Activated T-helper 2 cell treated with anti-CD3 and anti-CD28 coated beads, Interferon-gamma antibody, Interleukin-2, Interleukin-4, amounts not matched to agents 10 μg/mL and 5 μg/mL and 100 μg/mL, durations not matched to agents 14 hours and 24 hours and 36 hours (primary cell): Measurements from ENCODE around the gene C1orf116. TPM values are rescaled to one million over a fixed set of nuclear protein-coding genes. Genes with fewer than 3 reads are reported as not detected.

Source experiments
- DNase-seq: peaks from one replicate; pipeline ENCODE4 v3.0.0; 2021; ENCODE audit warnings: low spot score
- H3K27ac Mint-ChIP-seq: one replicate; pipeline ENCODE4 v1.8.0; 2021; ENCODE audit warnings: mixed read lengths
- H3K27me3 Mint-ChIP-seq: one replicate; pipeline ENCODE4 v1.8.0; 2021; ENCODE audit warnings: low read depth, mixed read lengths
- H3K36me3 Mint-ChIP-seq: one replicate; pipeline ENCODE4 v1.8.0; 2021; ENCODE audit warnings: low read depth, mixed read lengths
- H3K4me1 Mint-ChIP-seq: one replicate; pipeline ENCODE4 v1.8.0; 2021; ENCODE audit warnings: low read depth, mixed read lengths
- H3K4me3 Mint-ChIP-seq: one replicate; pipeline ENCODE4 v1.8.0; 2021; ENCODE audit warnings: low read depth, mild to moderate bottlenecking, moderate library complexity, mixed read lengths
- H3K9me3 Mint-ChIP-seq: one replicate; pipeline ENCODE4 v1.8.0; 2021; ENCODE audit warnings: mixed read lengths
- intact Hi-C: fragments of 100-400 bp; cut with micrococcal nuclease; formaldehyde crosslinking; loops from one replicate; pipeline ENCODE4 v1.15.1; 2023
- total RNA-seq: library from RNA; stranded (reverse); gene quantifications from 2 replicates; pipeline ENCODE4 v1.2.3, GENCODE V29; 2022

The C1orf116 gene
- total RNA-seq, 1 donor from 2014 or later, result not detected

DNA sequence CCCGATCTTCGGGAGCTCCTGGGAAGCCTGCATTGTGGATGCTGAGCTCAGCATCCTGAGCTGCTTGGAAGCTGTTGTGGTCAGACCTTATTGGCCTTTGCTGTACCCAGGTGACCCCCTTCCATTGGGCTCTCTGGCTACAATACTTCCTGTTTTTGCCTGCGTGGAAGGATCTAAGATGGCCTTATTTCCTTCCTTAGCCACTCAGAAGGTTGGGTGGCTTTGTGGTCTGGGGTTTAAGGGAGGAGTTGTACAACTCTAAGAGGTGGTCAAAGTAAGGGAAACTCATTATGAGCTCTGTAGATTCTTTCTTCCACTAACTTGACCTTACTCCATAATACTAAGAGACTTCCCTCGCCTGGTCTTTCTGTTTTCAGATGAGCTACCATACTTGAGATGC is 38.3 kb upstream of the C1orf116 start:
- Mint-ChIP-seq H3K27ac (no peak overlapping the region), H3K9me3 (no peaks in the 10 kb centered on the region), H3K27me3 (peaks cover 15% of the 10 kb centered on the region), H3K4me3 (no peak overlapping the region), H3K36me3 (no peaks in the 10 kb centered on the region), H3K4me1 (peaks cover 17% of the 10 kb centered on the region)
- intact Hi-C loops, result loop anchor here (10.0 kb wide), 1 partner anchor 66 kb away; no protein-coding TSS in a partner anchor
- no peak for DNase-seq

DNA sequence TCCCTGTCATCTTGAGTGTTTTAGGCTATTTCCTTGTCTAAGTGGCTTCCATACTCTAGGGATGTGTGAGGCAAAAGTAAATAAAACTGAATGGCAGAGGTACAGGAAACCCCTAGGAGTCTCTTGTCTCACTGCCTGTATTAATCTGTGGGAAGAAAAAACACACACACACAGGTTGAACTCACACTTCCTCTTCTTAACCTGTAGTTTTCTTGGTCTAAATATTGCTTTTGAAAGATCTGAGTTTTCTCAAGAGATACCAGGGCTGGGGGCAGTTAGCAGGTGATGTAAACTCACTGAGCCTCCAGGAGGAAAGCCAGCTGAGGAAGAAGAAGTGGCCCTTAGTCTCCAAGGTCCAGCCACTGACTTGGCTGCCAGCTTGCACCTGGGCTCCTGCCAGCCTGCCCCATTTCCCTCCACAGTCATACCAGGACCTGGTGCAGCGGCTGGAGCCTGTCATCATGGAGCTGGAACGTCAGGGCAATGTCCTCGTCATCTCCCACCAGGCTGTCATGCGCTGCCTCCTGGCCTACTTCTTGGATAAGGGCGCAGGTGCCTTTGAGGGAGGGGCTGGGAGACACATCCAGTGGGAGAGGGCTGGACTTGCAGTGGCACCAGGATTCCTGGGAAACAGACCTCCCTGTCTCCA is 37.4 kb upstream of the C1orf116 start:
- H3K4me1 Mint-ChIP-seq, result peaks cover 17% of the 10 kb centered on the region
- H3K4me3 Mint-ChIP-seq, result no peak overlapping the region
- no peaks in the 10 kb centered on the region for H3K36me3 Mint-ChIP-seq
- no peak overlapping the region for H3K27ac Mint-ChIP-seq
- DNase-seq, result no peak
- H3K27me3 Mint-ChIP-seq, result peaks cover 14% of the 10 kb centered on the region
- no peaks in the 10 kb centered on the region for H3K9me3 Mint-ChIP-seq
- intact Hi-C loops, result loop anchor here (10.0 kb wide), 1 partner anchor 65 kb away; no protein-coding TSS in a partner anchor

DNA sequence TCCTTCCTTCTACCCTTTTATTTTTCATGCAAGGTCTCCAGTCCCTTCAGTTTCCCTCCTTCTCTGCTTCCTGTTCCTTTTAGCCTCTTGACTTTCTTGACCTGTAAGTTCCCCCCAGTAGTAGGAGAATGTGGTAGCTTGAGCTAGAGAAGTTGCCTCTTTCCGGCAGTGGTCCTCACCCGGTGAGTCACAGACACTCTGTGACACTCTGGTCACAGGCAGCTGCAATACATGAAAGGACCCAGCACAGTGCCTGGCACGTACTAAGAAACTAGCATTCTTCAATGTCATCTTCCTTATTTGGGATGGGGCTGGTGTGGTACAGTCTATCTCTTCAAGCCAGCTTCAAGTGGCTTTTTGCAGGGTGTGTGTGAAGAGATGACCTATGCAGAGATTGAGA is 36.5 kb upstream of the C1orf116 start:
- DNase-seq, result no peak
- peaks cover 17% of the 10 kb centered on the region for H3K4me1 Mint-ChIP-seq
- H3K9me3 Mint-ChIP-seq, result no peaks in the 10 kb centered on the region
- no peaks in the 10 kb centered on the region for H3K36me3 Mint-ChIP-seq
- H3K4me3 Mint-ChIP-seq, result no peak overlapping the region
- peaks cover 13% of the 10 kb centered on the region for H3K27me3 Mint-ChIP-seq
- intact Hi-C loops, result no loop called here
- H3K27ac Mint-ChIP-seq, result no peak overlapping the region

DNA sequence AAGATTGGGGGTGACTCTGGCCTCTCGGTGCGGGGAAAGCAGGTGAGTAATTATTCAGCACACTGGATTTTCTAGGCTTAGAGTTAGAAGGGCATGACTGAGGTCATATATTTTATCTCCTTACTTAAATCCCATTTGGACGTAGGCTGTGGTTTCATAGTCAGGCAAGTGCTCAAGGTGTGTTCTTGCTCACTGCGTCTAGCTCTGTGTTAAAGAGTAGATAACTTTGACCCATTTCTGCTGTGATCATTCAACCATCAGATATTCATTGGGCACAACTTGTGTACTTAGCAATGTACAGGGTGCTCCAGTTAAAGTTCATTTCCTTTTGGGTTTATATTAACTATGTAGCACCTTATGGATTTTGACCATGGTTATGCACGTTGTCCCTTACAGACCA is 35.1 kb upstream of the C1orf116 start:
- Mint-ChIP-seq H3K9me3 (no peaks in the 10 kb centered on the region), H3K4me3 (no peak overlapping the region), H3K27ac (no peak overlapping the region), H3K27me3 (peaks cover under 1% of the 10 kb centered on the region), H3K36me3 (no peaks in the 10 kb centered on the region), H3K4me1 (peaks cover 17% of the 10 kb centered on the region)
- no peak for DNase-seq
- intact Hi-C loops, result no loop called here

DNA sequence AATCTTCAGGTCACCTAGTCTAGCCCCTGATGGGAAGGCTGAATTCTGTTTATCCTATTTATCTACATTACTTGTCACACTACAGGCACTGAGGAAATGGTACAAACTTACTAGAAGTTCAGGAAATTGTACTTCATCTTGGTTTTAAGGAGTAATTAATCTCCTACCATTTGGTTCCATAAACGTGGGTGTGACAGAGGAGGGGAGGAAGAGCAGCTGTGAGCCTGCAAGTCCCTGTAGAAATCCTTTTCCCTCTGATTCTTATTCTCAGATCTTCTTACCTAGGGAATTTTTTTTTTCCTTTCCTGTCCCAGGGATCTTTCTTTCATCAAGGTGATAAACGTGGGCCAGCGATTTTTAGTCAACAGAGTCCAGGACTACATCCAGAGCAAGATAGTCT is 34.6 kb upstream of the C1orf116 start:
- Mint-ChIP-seq H3K27me3 (no peaks in the 10 kb centered on the region), H3K4me3 (no peak overlapping the region), H3K36me3 (no peaks in the 10 kb centered on the region), H3K27ac (no peak overlapping the region), H3K9me3 (no peaks in the 10 kb centered on the region), H3K4me1 (peaks cover 17% of the 10 kb centered on the region)
- no peak for DNase-seq
- intact Hi-C loops, result no loop called here

DNA sequence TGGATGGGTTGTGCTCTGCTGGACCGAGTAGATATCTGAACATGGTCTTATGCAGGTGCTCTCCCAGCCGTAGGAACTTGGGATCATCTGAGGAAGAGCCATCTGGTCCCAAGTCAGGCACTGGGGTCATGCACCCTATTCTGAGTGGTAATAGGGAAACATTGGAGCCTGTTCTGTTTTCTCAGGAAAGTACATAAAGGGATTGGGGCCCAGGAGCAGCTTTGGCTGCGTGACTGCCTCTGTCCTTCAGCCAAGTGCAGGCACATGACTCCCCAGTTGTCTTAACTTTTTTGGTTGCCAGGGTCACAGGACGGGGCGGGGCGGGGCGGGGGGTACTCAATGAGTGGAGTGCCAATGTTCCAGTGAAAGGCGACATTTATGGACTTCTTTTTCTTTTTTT is 32.0 kb upstream of the C1orf116 start:
- intact Hi-C loops, result no loop called here
- H3K36me3 Mint-ChIP-seq, result no peaks in the 10 kb centered on the region
- no peaks in the 10 kb centered on the region for H3K9me3 Mint-ChIP-seq
- H3K27ac Mint-ChIP-seq, result no peak overlapping the region
- H3K4me3 Mint-ChIP-seq, result no peak overlapping the region
- no peaks in the 10 kb centered on the region for H3K27me3 Mint-ChIP-seq
- H3K4me1 Mint-ChIP-seq, result peaks cover 5% of the 10 kb centered on the region
- no peak for DNase-seq

DNA sequence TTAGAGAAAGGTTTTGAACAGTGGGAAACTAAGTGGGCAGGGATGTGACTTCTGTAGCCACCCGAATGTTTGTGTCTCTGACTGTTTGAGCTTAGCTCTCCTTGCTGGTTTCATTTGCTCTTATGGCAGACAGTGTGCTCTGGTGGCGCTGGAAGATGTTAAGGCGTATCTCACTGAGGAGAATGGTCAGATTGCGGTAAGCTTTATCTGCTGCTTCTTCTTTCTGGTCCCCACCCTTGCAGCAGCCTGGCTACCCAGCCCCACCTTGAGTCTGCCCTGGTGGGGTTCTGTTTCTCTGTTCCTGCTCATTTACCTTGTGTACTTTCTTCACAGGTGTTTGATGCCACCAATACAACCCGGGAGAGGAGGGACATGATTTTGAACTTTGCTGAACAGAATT is 30.5 kb upstream of the C1orf116 start:
- intact Hi-C loops, result no loop called here
- DNase-seq, result no peak
- H3K36me3 Mint-ChIP-seq, result no peaks in the 10 kb centered on the region
- H3K27ac Mint-ChIP-seq, result no peak overlapping the region
- no peaks in the 10 kb centered on the region for H3K27me3 Mint-ChIP-seq
- no peaks in the 10 kb centered on the region for H3K4me1 Mint-ChIP-seq
- H3K4me3 Mint-ChIP-seq, result no peak overlapping the region
- H3K9me3 Mint-ChIP-seq, result no peaks in the 10 kb centered on the region

DNA sequence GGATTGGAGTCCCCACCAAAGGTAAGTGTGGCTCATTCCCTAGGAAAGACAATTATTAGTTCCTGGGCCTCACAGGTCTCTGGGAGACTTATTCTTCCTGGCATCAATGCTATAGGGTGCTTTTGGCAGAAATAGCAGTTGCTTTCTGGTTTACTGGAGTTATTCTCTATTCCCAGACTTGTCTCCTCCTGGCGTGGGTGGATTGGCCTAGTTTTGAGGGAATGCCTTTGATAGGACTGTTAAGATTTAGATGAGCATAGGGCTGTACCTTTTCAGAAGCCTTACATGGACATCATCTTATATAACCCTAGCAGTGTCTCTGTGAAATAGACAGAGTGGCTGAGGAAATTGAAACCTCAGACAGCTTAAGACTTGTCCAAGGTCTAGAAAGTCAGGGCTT is 29.5 kb upstream of the C1orf116 start:
- intact Hi-C loops, result no loop called here
- H3K4me1 Mint-ChIP-seq, result no peaks in the 10 kb centered on the region
- no peak overlapping the region for H3K4me3 Mint-ChIP-seq
- DNase-seq, result no peak
- H3K27me3 Mint-ChIP-seq, result no peaks in the 10 kb centered on the region
- H3K9me3 Mint-ChIP-seq, result no peaks in the 10 kb centered on the region
- no peak overlapping the region for H3K27ac Mint-ChIP-seq
- no peaks in the 10 kb centered on the region for H3K36me3 Mint-ChIP-seq

DNA sequence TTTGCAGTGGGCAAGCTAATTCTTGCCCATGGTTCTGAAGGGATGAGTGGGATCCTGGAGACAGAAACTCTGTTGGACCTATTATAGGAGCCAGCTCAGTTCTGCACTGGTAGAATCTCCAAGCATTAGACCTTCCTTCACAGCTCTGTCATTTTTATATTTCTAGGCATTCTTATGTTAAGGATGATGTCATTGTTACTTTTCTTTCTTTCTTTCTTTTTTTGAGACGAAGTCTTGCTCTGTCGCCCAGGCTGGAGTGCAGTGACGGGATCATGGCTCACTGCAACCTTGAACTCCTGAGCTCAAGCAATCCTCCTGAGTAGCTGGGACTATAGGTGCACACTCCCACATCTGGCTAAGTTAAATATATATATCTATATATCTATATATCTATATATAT is 28.0 kb upstream of the C1orf116 start:
- Mint-ChIP-seq H3K9me3 (no peaks in the 10 kb centered on the region), H3K27me3 (peaks cover 3% of the 10 kb centered on the region)
- intact Hi-C loops, result no loop called here

DNA sequence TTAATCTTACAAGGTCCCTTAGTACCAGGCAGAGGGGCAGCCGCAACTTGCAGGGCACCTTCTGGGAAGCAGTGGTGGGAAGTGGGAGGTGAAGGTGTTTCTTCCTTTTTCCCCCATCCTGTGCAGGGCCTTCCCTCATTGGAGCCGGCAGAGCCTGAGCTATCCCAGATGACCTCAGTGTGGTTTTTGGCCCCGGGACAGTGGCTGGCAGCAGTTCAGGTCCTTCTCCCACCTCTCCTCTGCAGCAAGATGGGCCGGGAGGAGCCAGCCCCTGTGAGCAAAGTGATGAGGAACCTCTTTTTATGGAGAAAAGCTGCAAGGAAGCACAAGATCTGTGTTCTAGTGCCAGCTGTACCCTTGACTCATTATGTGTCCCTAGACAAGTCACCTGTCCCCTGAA is 27.3 kb upstream of the C1orf116 start:
- Mint-ChIP-seq H3K9me3 (no peaks in the 10 kb centered on the region), H3K27me3 (peaks cover 3% of the 10 kb centered on the region), H3K4me1 (peaks cover under 1% of the 10 kb centered on the region), H3K4me3 (no peak overlapping the region), H3K36me3 (no peaks in the 10 kb centered on the region), H3K27ac (no peak overlapping the region)
- intact Hi-C loops, result loop anchor here (10.0 kb wide), 1 partner anchor 345 kb away; no protein-coding TSS in a partner anchor
- DNase-seq, result no peak

More for the DNA sequence above, 28.0 kb upstream of the C1orf116 start:
- H3K27ac Mint-ChIP-seq, result no peak overlapping the region
- no peak for DNase-seq
- H3K4me1 Mint-ChIP-seq, result no peaks in the 10 kb centered on the region
- no peak overlapping the region for H3K4me3 Mint-ChIP-seq
- no peaks in the 10 kb centered on the region for H3K36me3 Mint-ChIP-seq

DNA sequence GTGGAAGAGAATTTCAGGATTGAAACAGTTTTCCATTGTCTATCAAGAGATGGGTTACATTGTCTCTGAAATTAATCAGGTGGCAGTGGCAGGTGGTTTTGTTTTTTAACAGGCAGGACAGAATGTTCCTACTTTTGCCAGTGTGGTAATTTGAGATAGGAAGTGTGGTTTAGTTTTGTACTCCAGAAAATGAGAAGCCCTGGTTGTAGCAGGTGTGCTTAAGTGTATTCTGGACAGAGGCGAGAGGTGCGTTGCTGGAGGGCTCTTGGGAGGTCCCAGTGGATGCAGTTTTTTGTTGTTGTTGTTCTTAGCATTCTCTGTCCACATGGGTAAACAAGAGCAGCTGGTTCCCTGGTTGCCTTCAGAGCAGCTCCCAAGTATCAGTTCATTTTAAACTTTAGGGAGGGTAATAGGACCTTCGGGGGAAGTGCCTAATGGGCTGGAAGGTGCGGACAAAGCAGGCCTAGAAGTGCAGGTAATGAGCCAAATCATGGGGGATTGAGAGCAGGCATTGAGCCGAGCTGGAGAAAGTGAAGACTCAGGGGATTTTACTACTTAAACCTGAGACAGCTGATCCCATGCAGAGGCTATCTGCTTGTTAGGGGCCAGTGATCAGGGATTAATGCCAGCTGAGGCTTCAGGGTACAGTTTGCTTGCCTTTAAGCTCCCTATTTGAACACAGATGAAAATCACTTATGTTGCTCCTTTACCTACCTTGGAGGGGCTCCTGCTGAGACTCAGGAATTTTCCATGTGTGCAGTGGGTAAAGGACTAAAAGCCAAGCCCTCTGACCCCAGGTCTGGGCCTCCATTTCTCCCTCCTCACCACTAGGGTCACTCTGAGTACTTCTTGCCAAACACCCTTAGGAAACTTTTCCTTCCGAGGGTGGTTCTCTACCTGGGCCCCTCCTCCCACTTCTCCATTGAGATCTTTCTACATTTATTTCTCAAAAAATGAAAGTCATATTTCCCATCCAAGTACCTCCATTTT is 26.6 kb upstream of the C1orf116 start:
- Mint-ChIP-seq H3K4me1 (peaks cover 4% of the 10 kb centered on the region), H3K9me3 (no peaks in the 10 kb centered on the region), H3K27ac (no peak overlapping the region), H3K4me3 (no peak overlapping the region), H3K27me3 (peaks cover 6% of the 10 kb centered on the region), H3K36me3 (no peaks in the 10 kb centered on the region)
- no peak for DNase-seq
- intact Hi-C loops, result loop anchor here (10.0 kb wide), 1 partner anchor 346 kb away; no protein-coding TSS in a partner anchor

DNA sequence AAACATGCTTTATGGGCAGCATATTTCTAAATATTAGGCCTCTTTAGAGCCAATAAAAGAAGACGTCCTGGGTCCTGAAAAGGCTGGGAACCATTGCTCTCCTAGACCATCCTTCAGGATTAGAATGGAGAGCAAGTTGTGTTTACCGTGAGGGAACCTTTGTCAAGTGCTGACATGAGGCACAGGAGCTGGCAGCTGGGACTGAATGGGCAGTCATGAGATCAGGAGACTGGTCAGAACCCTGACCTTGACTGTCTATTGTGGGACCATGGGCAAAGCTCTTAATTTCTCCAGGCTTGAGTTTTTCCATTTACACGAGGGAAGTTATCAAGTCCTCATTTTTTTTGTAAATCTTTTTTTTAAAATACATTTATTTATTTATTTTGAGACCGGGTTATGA is 25.7 kb upstream of the C1orf116 start:
- no peak for DNase-seq
- H3K4me1 Mint-ChIP-seq, result peaks cover 7% of the 10 kb centered on the region
- intact Hi-C loops, result loop anchor here (10.0 kb wide), 1 partner anchor 347 kb away; no protein-coding TSS in a partner anchor

DNA sequence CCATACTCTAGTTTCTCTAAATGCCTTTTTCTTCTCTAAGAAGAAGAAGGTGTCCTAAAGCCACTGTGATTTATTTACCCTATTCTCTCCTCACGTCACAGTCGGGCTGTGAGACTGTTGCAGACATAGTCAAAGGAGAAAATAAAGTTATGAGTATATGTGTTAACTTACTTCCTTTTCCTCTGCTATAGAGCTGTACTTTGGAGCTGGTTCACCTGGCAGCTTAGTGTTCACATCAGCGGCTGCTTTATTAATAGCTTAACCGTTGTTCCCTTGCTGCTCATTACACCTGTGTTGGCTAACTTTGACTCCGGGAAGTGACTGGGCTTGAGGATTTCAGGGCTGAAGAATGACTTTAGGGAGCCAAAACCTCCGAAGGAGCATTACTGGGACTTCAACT is 24.1 kb upstream of the C1orf116 start:
- peaks cover 7% of the 10 kb centered on the region for H3K27me3 Mint-ChIP-seq
- no peak overlapping the region for H3K4me3 Mint-ChIP-seq
- no peaks in the 10 kb centered on the region for H3K36me3 Mint-ChIP-seq
- DNase-seq, result no peak
- no peak overlapping the region for H3K27ac Mint-ChIP-seq
- H3K9me3 Mint-ChIP-seq, result no peaks in the 10 kb centered on the region
- intact Hi-C loops, result loop anchor here (10.0 kb wide), 1 partner anchor 348 kb away; no protein-coding TSS in a partner anchor
- peaks cover 12% of the 10 kb centered on the region for H3K4me1 Mint-ChIP-seq

More for the DNA sequence above, 25.7 kb upstream of the C1orf116 start:
- Mint-ChIP-seq H3K9me3 (no peaks in the 10 kb centered on the region), H3K27me3 (peaks cover 7% of the 10 kb centered on the region), H3K36me3 (no peaks in the 10 kb centered on the region), H3K4me3 (no peak overlapping the region), H3K27ac (no peak overlapping the region)
